Fibroblast of lung (primary cell): Measurements from ENCODE around the gene SLC12A4.

Experiments
- CTCF ChIP-seq, 2 donors: IDR thresholded peaks in 1 of 2; conservative IDR thresholded peaks in 1 of 2; 1 replicate in 1 of 2; 2 replicates in 1 of 2; pipeline ENCODE4 v1.5.1; 2011 to 2012; ENCODE audit warnings: low read length in 2 of 2, control low read depth in 1 of 2, inconsistent platforms in 1 of 2, low read depth in 1 of 2, mild to moderate bottlenecking in 1 of 2
- EZH2 ChIP-seq: IDR thresholded peaks from 2 replicates; pipeline ENCODE4 v1.5.1; 2012; ENCODE audit warnings: low read length, control low read depth, mild to moderate bottlenecking; ENCODE audit errors: missing control alignments

- TF ChIP-seq CTCF (conservative IDR thresholded peaks at IDR 0.05 in 1 of 2, IDR thresholded peaks at IDR 0.05 in 1 of 2; ENCODE audit: low read depth in 1 of 2, low read length in 2 of 2) (no peak), EZH2 (no peak)
These were observed 40.3 kb downstream of the SLC12A4 start for GRCh38 chr16:67928147-67928546.
